HepG2 (cell line): Measurements from ENCODE around the gene SLC13A3. TPM values are rescaled to one million over a fixed set of nuclear protein-coding genes. Genes with fewer than 3 reads are reported as not detected.

Source experiments
- AHR ChIP-seq: IDR thresholded peaks from 2 replicates; pipeline ENCODE4 v1.6.1; 2018; ENCODE audit warnings: missing genetic modification reagents, missing compliant biosample characterization
- CCDC6 ChIP-seq: sonication (generic); formaldehyde crosslinking; IDR thresholded peaks from 2 replicates; pipeline ENCODE4 v1.8.1; 2022; ENCODE audit warnings: mild to moderate bottlenecking, missing genetic modification reagents, moderate library complexity
- CTCF ChIP-seq: sonication (generic); formaldehyde crosslinking; IDR thresholded peaks from 2 replicates; pipeline ENCODE4 v1.5.0; 2020; ENCODE audit warnings: mild to moderate bottlenecking, missing genetic modification reagents, moderate library complexity
- ELF4 ChIP-seq: sonication (generic); formaldehyde crosslinking; IDR thresholded peaks from 2 replicates; pipeline ENCODE4 v1.5.0; 2020; ENCODE audit warnings: missing genetic modification reagents, mild to moderate bottlenecking, moderate library complexity, borderline replicate concordance
- FOXM1 ChIP-seq: sonication (generic); formaldehyde crosslinking; IDR thresholded peaks from 2 replicates; pipeline ENCODE4 v1.5.0; 2020; ENCODE audit warnings: missing genetic modification reagents
- HBP1 ChIP-seq: IDR thresholded peaks from 2 replicates; pipeline ENCODE4 v1.6.1; 2016; ENCODE audit warnings: low read depth, control low read depth
- JUNB ChIP-seq: sonication (generic); formaldehyde crosslinking; IDR thresholded peaks from 2 replicates; pipeline ENCODE4 v1.8.0; 2022; ENCODE audit warnings: missing genetic modification reagents, mild to moderate bottlenecking, borderline replicate concordance
- MED8 ChIP-seq: sonication (generic); formaldehyde crosslinking; IDR thresholded peaks from 2 replicates; pipeline ENCODE4 v1.8.1; 2023; ENCODE audit warnings: mild to moderate bottlenecking, missing genetic modification reagents; ENCODE audit not compliant: insufficient replicate concordance
- RFXAP ChIP-seq: sonication (generic); formaldehyde crosslinking; IDR thresholded peaks from 2 replicates; pipeline ENCODE4 v1.4.0; 2020; ENCODE audit warnings: missing genetic modification reagents, borderline replicate concordance
- SMARCE1 ChIP-seq: fragments of 450-650 bp; IDR thresholded peaks from 2 replicates; pipeline ENCODE4 v1.6.1; 2017; ENCODE audit warnings: borderline replicate concordance
- TFAP4 ChIP-seq: sonication (generic); IDR thresholded peaks from 2 replicates; pipeline ENCODE4 v1.6.1; 2016; ENCODE audit warnings: low read depth, borderline replicate concordance
- TRIM24 ChIP-seq: sonication (generic); formaldehyde crosslinking; IDR thresholded peaks from 2 replicates; pipeline ENCODE4 v1.8.0; 2022; ENCODE audit warnings: mild to moderate bottlenecking, missing genetic modification reagents
- ZMAT5 ChIP-seq: sonication (generic); formaldehyde crosslinking; IDR thresholded peaks from 2 replicates; pipeline ENCODE4 v1.5.0; 2020; ENCODE audit warnings: mild to moderate bottlenecking, low read depth, missing genetic modification reagents, borderline replicate concordance
- ZNF567 ChIP-seq: sonication (generic); formaldehyde crosslinking; IDR thresholded peaks from 2 replicates; pipeline ENCODE4 v1.8.1; 2023; ENCODE audit warnings: mild to moderate bottlenecking, missing genetic modification reagents, borderline replicate concordance
- ZNF644 ChIP-seq: IDR thresholded peaks from 2 replicates; pipeline ENCODE4 v1.6.1; 2016; ENCODE audit warnings: low read depth
- ZNF670 ChIP-seq: sonication (generic); formaldehyde crosslinking; IDR thresholded peaks from 2 replicates; pipeline ENCODE4 v1.8.0; 2022; ENCODE audit warnings: mild to moderate bottlenecking, missing genetic modification reagents, borderline replicate concordance
- polyA plus RNA-seq, 8 experiments: library from polyadenylated mRNA; depleted of rRNA in 3 of 8; stranded (reverse) in 7 of 8; unstranded in 1 of 8; fragments of >200 nt; fragmentation: Illumina TruSeq in 4 of 8; extraction: Trizol in 4 of 8; gene quantifications; 2 replicates each; pipeline versions ENCODE4 v1.2.1 to v1.2.3, GENCODE V29; 2011 to 2016; ENCODE audit warnings: low read depth in 4 of 8, missing spikeins in 1 of 8, mixed read lengths in 1 of 8; ENCODE audit not compliant: insufficient read depth in 1 of 8
- total RNA-seq, 5 experiments: library from RNA; depleted of rRNA; stranded (reverse); fragments of >200 nt; fragmentation: Illumina TruSeq; extraction: Trizol; gene quantifications; 2 replicates each; pipeline ENCODE4 v1.2.3, GENCODE V29; 2016; ENCODE audit warnings: low read depth in 1 of 5
- TF ChIP-seq, protein P1 (sequence below): sonication (generic); formaldehyde crosslinking; IDR thresholded peaks from 2 replicates; pipeline ENCODE4 v1.5.0; 2020; ENCODE audit warnings: mild to moderate bottlenecking, missing genetic modification reagents
- TF ChIP-seq, protein P2 (sequence below): sonication (generic); formaldehyde crosslinking; IDR thresholded peaks from 2 replicates; pipeline ENCODE4 v1.9.0; 2022; ENCODE audit warnings: missing genetic modification reagents, mild to moderate bottlenecking, borderline replicate concordance
- TF ChIP-seq, protein P3 (sequence below): sonication (generic); formaldehyde crosslinking; conservative IDR thresholded peaks from 2 replicates; pipeline ENCODE4 v1.4.0; 2020; ENCODE audit warnings: missing genetic modification reagents

SLC13A3 gene
- total and polyA plus RNA-seq, 2 of the 13 experiments (the other 11 are each of a cell fraction or from before 2014, with no cell fraction given), result 66.5 to 76.0 TPM

- TF ChIP-seq SMARCE1 (no peak), AHR (CRISPR knock-in tag) (peak; percentile 50; the same call in 1 of the 2 replicates), CTCF (CRISPR knock-in tag) (peak; percentile 29; the same call in 1 of the 2 replicates), ZNF567 (CRISPR knock-in tag) (0 out of 2 replicates have a peak, but pooled peaks have one; percentile 38), HBP1 (CRISPR knock-in tag) (no peak), JUNB (CRISPR knock-in tag) (no peak), TRIM24 (CRISPR knock-in tag) (no peak), MED8 (CRISPR knock-in tag) (no peak), ZNF644 (CRISPR knock-in tag) (no peak), ZNF670 (CRISPR knock-in tag) (0 out of 2 replicates have a peak, but pooled peaks have one; percentile 38), ELF4 (CRISPR knock-in tag) (no peak), FOXM1 (no peak), RFXAP (CRISPR knock-in tag) (no peak), TFAP4 (peak; percentile 28; the same call in 1 of the 2 replicates), CCDC6 (CRISPR knock-in tag) (no peak), ZMAT5 (CRISPR knock-in tag) (no peak)
- TF ChIP-seq, protein P1, sequence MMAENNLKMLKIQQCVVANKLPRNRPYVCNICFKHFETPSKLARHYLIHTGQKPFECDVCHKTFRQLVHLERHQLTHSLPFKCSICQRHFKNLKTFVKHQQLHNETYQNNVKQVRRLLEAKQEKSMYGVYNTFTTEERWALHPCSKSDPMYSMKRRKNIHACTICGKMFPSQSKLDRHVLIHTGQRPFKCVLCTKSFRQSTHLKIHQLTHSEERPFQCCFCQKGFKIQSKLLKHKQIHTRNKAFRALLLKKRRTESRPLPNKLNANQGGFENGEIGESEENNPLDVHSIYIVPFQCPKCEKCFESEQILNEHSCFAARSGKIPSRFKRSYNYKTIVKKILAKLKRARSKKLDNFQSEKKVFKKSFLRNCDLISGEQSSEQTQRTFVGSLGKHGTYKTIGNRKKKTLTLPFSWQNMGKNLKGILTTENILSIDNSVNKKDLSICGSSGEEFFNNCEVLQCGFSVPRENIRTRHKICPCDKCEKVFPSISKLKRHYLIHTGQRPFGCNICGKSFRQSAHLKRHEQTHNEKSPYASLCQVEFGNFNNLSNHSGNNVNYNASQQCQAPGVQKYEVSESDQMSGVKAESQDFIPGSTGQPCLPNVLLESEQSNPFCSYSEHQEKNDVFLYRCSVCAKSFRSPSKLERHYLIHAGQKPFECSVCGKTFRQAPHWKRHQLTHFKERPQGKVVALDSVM (CRISPR knock-in tag), result no peak
- TF ChIP-seq, protein P2, sequence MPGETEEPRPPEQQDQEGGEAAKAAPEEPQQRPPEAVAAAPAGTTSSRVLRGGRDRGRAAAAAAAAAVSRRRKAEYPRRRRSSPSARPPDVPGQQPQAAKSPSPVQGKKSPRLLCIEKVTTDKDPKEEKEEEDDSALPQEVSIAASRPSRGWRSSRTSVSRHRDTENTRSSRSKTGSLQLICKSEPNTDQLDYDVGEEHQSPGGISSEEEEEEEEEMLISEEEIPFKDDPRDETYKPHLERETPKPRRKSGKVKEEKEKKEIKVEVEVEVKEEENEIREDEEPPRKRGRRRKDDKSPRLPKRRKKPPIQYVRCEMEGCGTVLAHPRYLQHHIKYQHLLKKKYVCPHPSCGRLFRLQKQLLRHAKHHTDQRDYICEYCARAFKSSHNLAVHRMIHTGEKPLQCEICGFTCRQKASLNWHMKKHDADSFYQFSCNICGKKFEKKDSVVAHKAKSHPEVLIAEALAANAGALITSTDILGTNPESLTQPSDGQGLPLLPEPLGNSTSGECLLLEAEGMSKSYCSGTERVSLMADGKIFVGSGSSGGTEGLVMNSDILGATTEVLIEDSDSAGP, result no peak
- TF ChIP-seq, protein P3, sequence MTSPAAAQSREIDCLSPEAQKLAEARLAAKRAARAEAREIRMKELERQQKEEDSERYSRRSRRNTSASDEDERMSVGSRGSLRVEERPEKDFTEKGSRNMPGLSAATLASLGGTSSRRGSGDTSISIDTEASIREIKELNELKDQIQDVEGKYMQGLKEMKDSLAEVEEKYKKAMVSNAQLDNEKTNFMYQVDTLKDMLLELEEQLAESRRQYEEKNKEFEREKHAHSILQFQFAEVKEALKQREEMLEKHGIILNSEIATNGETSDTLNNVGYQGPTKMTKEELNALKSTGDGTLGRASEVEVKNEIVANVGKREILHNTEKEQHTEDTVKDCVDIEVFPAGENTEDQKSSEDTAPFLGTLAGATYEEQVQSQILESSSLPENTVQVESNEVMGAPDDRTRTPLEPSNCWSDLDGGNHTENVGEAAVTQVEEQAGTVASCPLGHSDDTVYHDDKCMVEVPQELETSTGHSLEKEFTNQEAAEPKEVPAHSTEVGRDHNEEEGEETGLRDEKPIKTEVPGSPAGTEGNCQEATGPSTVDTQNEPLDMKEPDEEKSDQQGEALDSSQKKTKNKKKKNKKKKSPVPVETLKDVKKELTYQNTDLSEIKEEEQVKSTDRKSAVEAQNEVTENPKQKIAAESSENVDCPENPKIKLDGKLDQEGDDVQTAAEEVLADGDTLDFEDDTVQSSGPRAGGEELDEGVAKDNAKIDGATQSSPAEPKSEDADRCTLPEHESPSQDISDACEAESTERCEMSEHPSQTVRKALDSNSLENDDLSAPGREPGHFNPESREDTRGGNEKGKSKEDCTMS (CRISPR knock-in tag), result no peak
Measured at GRCh38 chr20:46637020-46637419, 14.2 kb downstream of the SLC13A3 start (continued).
